AG09319 (cell line): ENCODE results near the gene TBL3.
"Not testable (repeated sequence)": the region's sequence is repeated elsewhere in the genome, so short reads cannot be mapped to it uniquely, and the experiment has no call there.

ENCODE experiments used
- DNase-seq: peaks from one replicate; pipeline ENCODE4 v3.0.0-alpha.2; 2010; ENCODE audit warnings: low read depth; ENCODE audit errors: extremely low read depth
- TF ChIP-seq, protein P1 (sequence below): IDR thresholded peaks from 2 replicates; pipeline ENCODE4 v1.5.1; 2011; ENCODE audit warnings: low read depth, mild to moderate bottlenecking, inconsistent platforms, low read length, moderate library complexity

TBL3 gene

DNA sequence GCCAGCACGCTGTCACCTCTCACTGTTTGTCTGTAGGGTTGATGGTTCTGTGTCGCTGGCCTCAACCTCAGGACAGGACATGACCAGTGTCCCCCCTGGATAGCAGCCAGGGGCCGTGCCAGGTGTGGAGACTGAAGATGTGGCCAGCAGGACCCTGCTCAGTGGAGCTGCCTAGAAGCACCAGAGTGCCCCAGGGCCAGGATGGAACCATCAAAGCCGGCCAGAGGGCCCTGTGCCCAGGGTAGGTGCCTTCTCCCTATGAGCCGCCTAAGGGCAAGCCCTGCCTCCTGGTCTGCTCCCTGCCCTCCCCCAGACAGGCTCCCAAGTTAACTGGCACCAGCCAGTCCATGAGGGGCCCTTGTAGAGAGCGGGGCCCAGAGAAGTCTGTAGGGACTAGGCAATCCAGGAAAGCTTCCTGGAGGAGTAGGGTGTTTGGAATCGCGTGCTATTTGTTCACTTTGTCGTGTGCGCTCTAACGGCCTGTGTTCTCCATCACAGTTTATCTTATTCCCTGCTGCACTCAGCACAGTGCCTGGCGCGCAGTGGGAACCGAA lies 13.1 kb upstream of the TBL3 start:
- DNase-seq = no peak

GRCh38 chr16:1959269-1960039 lies 12.4 kb upstream of the TBL3 start, which contains the start of gene NDUFB10:
Gene NDUFB10, plus strand, starts transcription at chr16:1959538. Its CDS starts 87 bp downstream, at chr16:1959625.
- TF ChIP-seq, protein P1, sequence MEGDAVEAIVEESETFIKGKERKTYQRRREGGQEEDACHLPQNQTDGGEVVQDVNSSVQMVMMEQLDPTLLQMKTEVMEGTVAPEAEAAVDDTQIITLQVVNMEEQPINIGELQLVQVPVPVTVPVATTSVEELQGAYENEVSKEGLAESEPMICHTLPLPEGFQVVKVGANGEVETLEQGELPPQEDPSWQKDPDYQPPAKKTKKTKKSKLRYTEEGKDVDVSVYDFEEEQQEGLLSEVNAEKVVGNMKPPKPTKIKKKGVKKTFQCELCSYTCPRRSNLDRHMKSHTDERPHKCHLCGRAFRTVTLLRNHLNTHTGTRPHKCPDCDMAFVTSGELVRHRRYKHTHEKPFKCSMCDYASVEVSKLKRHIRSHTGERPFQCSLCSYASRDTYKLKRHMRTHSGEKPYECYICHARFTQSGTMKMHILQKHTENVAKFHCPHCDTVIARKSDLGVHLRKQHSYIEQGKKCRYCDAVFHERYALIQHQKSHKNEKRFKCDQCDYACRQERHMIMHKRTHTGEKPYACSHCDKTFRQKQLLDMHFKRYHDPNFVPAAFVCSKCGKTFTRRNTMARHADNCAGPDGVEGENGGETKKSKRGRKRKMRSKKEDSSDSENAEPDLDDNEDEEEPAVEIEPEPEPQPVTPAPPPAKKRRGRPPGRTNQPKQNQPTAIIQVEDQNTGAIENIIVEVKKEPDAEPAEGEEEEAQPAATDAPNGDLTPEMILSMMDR = peak; percentile 47
- DNase-seq = peak; percentile 76

More for the DNA sequence above, 13.1 kb upstream of the TBL3 start:
- TF ChIP-seq, protein P1 = no peak

DNA sequence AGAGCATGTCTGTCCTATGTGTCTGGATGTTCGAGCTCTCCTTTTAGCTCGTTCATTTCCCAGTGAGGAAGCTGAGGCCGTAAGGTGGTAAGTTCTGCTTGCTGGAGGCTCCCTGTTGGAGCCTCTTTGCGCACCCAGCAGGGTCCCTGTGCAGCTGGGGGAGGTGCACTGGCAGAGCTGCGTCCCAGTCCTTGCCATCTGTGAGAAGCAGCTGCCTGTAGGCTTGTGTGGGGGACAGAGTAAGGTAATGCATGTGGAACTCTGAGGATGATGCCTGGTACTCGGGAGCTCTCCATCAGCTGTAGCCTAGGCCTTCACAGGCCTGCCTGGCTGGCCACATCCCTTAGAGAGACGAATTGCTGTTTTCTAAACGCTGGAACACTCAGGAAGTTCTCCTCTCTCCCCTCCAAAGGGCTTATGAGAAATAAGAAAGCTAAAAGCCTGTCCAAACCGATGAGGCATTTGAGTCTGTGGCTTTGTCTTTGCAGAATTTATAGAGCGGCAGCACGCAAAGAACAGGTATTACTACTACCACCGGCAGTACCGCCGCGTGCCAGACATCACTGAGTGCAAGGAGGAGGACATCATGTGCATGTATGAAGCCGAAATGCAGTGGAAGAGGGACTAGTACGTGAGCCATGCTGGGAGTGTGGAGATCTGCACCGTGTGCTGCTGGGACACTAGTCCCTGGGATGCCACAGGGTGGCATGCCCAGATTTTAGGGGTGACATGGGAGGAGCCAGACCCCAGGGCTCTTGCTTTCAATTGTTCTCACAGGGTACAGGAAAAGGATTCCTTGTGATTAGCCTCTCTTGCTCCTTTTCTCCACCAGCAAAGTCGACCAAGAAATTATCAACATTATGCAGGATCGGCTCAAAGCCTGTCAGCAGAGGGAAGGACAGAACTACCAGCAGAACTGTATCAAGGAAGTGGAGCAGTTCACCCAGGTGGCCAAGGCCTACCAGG lies 10.9 kb upstream of the TBL3 start:
- no peak for DNase-seq
- TF ChIP-seq, protein P1 = no peak

GRCh38 chr16:1961651-1962067 lies 10.2 kb upstream of the TBL3 start:
- DNase-seq = no peak
- TF ChIP-seq, protein P1 = no peak

DNA sequence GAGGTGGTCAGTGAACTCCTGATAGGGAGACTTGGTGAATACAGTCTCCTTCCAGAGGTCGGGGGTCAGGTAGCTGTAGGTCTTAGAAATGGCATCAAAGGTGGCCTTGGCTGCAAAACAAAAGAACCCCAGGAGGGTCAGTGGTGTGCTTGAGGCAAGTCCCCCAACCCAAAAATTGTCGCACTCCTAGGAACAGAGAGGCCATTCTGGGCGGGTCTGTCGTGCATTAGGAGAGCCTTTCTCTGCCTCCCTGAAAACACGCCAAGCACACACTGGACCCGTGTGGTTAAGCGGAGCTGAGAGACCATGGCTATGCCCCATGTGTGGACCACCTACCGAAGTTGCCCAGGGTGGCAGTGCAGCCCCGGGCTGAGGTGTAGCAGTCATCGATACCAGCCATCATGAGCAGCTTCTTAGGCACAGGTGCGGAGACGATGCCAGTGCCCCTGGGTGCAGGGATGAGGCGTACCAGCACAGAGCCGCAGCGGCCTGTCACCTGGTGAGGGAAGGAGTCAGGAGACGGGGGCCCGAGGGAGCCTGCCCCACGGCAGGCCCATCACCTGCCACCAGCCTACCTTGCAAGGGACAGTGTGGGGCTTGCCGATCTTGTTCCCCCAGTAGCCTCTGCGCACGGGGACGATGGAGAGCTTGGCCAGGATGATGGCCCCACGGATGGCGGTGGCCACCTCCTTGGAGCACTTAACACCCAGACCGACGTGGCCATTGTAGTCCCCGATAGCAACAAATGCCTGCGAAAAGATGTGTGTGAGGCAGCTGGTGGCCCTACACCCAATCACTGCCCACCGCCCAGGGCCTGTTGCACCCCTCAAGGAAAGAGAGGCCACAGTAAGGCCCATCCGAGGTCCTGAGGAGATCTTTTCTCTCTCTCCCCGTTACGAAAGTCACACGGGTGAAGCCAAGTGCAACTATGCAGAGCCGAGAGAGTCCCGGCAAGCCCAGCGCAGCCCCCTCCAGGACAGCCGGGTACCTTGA lies 9.4 kb upstream of the TBL3 start:
- not testable (repeated sequence) for DNase-seq

- no peak for DNase-seq
- TF ChIP-seq, protein P1 = no peak
These were observed 7.9 kb upstream of the TBL3 start for GRCh38 chr16:1963806-1964505.
